ENCODE data around the gene USP31.
"Not testable (repeated sequence)": the region's sequence is repeated elsewhere in the genome, so short reads cannot be mapped to it uniquely, and the experiment has no call there.

Gene USP31

GRCh38 chr16:23110257-23110899 lies 38.9 kb downstream of the USP31 start:
- no peak overlapping the region for H3K27ac ChIP-seq (ENCODE audit: low read length)
- no peak overlapping the region for H3K4me3 ChIP-seq (ENCODE audit: low read length)
- H3K36me3 ChIP-seq (ENCODE audit: control insufficient read depth, low read depth, low read length): peaks cover 9% of the 10 kb centered on the region
- H3K4me1 ChIP-seq (ENCODE audit: control insufficient read depth, low read depth, low read length): peaks cover 4% of the 10 kb centered on the region
- H3K27me3 ChIP-seq (ENCODE audit: control insufficient read depth, insufficient read depth, low read length): no peaks in the 10 kb centered on the region
- H3K9ac ChIP-seq (ENCODE audit: low read length): no peak overlapping the region
- H3K9me3 ChIP-seq (ENCODE audit: control insufficient read depth, low read depth, low read length): no peaks in the 10 kb centered on the region

- no peak overlapping the region for H3K9ac ChIP-seq (ENCODE audit: low read length)
- H3K9me3 ChIP-seq (ENCODE audit: control insufficient read depth, low read depth, low read length): no peaks in the 10 kb centered on the region
- H3K27me3 ChIP-seq (ENCODE audit: control insufficient read depth, insufficient read depth, low read length): no peaks in the 10 kb centered on the region
- H3K36me3 ChIP-seq (ENCODE audit: control insufficient read depth, low read depth, low read length): peaks cover 9% of the 10 kb centered on the region
- no peak overlapping the region for H3K27ac ChIP-seq (ENCODE audit: low read length)
- peaks cover 4% of the 10 kb centered on the region for H3K4me1 ChIP-seq (ENCODE audit: control insufficient read depth, low read depth, low read length)
- H3K4me3 ChIP-seq (ENCODE audit: low read length): no peak overlapping the region
These were observed 41.3 kb downstream of the USP31 start for GRCh38 chr16:23107936-23108335.

- H3K9ac ChIP-seq (ENCODE audit: low read length): no peak overlapping the region
- H3K9me3 ChIP-seq (ENCODE audit: control insufficient read depth, low read depth, low read length): no peaks in the 10 kb centered on the region
- no peaks in the 10 kb centered on the region for H3K27me3 ChIP-seq (ENCODE audit: control insufficient read depth, insufficient read depth, low read length)
- no peak overlapping the region for H3K4me3 ChIP-seq (ENCODE audit: low read length)
- H3K27ac ChIP-seq (ENCODE audit: low read length): no peak overlapping the region
- peaks cover 4% of the 10 kb centered on the region for H3K4me1 ChIP-seq (ENCODE audit: control insufficient read depth, low read depth, low read length)
- H3K36me3 ChIP-seq (ENCODE audit: control insufficient read depth, low read depth, low read length): peaks cover 9% of the 10 kb centered on the region
These were observed 42.1 kb downstream of the USP31 start for GRCh38 chr16:23107117-23107516.

- Histone ChIP-seq H3K27me3 (ENCODE audit: control insufficient read depth, insufficient read depth, low read length) (no peaks in the 10 kb centered on the region), H3K36me3 (ENCODE audit: control insufficient read depth, low read depth, low read length) (peaks cover 11% of the 10 kb centered on the region), H3K4me3 (ENCODE audit: low read length) (no peak overlapping the region), H3K4me1 (ENCODE audit: control insufficient read depth, low read depth, low read length) (no peaks in the 10 kb centered on the region), H3K9me3 (ENCODE audit: control insufficient read depth, low read depth, low read length) (no peaks in the 10 kb centered on the region), H3K9ac (ENCODE audit: low read length) (no peak overlapping the region), H3K27ac (ENCODE audit: low read length) (no peak overlapping the region)
These were observed 43.9 kb downstream of the USP31 start for GRCh38 chr16:23105309-23105708.

- Histone ChIP-seq H3K9ac (ENCODE audit: low read length) (no peak overlapping the region), H3K4me3 (ENCODE audit: low read length) (no peak overlapping the region), H3K27ac (ENCODE audit: low read length) (no peak overlapping the region), H3K27me3 (ENCODE audit: control insufficient read depth, insufficient read depth, low read length) (no peaks in the 10 kb centered on the region), H3K9me3 (ENCODE audit: control insufficient read depth, low read depth, low read length) (no peaks in the 10 kb centered on the region), H3K36me3 (ENCODE audit: control insufficient read depth, low read depth, low read length) (peaks cover 11% of the 10 kb centered on the region), H3K4me1 (ENCODE audit: control insufficient read depth, low read depth, low read length) (no peaks in the 10 kb centered on the region)
These were observed 45.0 kb downstream of the USP31 start for GRCh38 chr16:23104032-23104955.

- Histone ChIP-seq H3K27ac (ENCODE audit: low read length) (no peak overlapping the region), H3K9me3 (ENCODE audit: control insufficient read depth, low read depth, low read length) (no peaks in the 10 kb centered on the region), H3K4me3 (ENCODE audit: low read length) (no peak overlapping the region), H3K27me3 (ENCODE audit: control insufficient read depth, insufficient read depth, low read length) (no peaks in the 10 kb centered on the region), H3K4me1 (ENCODE audit: control insufficient read depth, low read depth, low read length) (no peaks in the 10 kb centered on the region), H3K9ac (ENCODE audit: low read length) (no peak overlapping the region), H3K36me3 (ENCODE audit: control insufficient read depth, low read depth, low read length) (peaks cover 11% of the 10 kb centered on the region)
These were observed 45.6 kb downstream of the USP31 start for GRCh38 chr16:23103603-23104002.

- Histone ChIP-seq H3K27ac (ENCODE audit: low read length) (no peak overlapping the region), H3K4me1 (ENCODE audit: control insufficient read depth, low read depth, low read length) (no peaks in the 10 kb centered on the region), H3K27me3 (ENCODE audit: control insufficient read depth, insufficient read depth, low read length) (no peaks in the 10 kb centered on the region), H3K9ac (ENCODE audit: low read length) (no peak overlapping the region), H3K9me3 (ENCODE audit: control insufficient read depth, low read depth, low read length) (no peaks in the 10 kb centered on the region), H3K4me3 (ENCODE audit: low read length) (no peak overlapping the region), H3K36me3 (ENCODE audit: control insufficient read depth, low read depth, low read length) (peaks cover 8% of the 10 kb centered on the region)
These were observed 48.2 kb downstream of the USP31 start for GRCh38 chr16:23101012-23101550.

- not testable (repeated sequence) for H3K36me3 ChIP-seq (ENCODE audit: control insufficient read depth, low read depth, low read length)
These were observed 52.8 kb downstream of the USP31 start for GRCh38 chr16:23096450-23096849.

GRCh38 chr16:23094136-23094535 lies 55.1 kb downstream of the USP31 start:
- not testable (repeated sequence) for H3K4me3 ChIP-seq (ENCODE audit: low read length); H3K9me3 ChIP-seq (ENCODE audit: control insufficient read depth, low read depth, low read length); H3K4me1 ChIP-seq (ENCODE audit: control insufficient read depth, low read depth, low read length); H3K9ac ChIP-seq (ENCODE audit: low read length); H3K27me3 ChIP-seq (ENCODE audit: control insufficient read depth, insufficient read depth, low read length); H3K27ac ChIP-seq (ENCODE audit: low read length)
- H3K36me3 ChIP-seq (ENCODE audit: control insufficient read depth, low read depth, low read length): peaks cover 12% of the 10 kb centered on the region

More at GRCh38 chr16:23096450-23096849, 52.8 kb downstream of the USP31 start:
- H3K4me3 ChIP-seq (ENCODE audit: low read length); H3K27ac ChIP-seq (ENCODE audit: low read length); H3K27me3 ChIP-seq (ENCODE audit: control insufficient read depth, insufficient read depth, low read length); H3K9ac ChIP-seq (ENCODE audit: low read length); H3K4me1 ChIP-seq (ENCODE audit: control insufficient read depth, low read depth, low read length); H3K9me3 ChIP-seq (ENCODE audit: control insufficient read depth, low read depth, low read length): not testable (repeated sequence)

- Histone ChIP-seq H3K4me1 (ENCODE audit: control insufficient read depth, low read depth, low read length) (peaks cover 2% of the 10 kb centered on the region), H3K9ac (ENCODE audit: low read length) (no peak overlapping the region), H3K27me3 (ENCODE audit: control insufficient read depth, insufficient read depth, low read length) (no peaks in the 10 kb centered on the region), H3K4me3 (ENCODE audit: low read length) (no peak overlapping the region), H3K27ac (ENCODE audit: low read length) (no peak overlapping the region), H3K9me3 (ENCODE audit: control insufficient read depth, low read depth, low read length) (no peaks in the 10 kb centered on the region), H3K36me3 (ENCODE audit: control insufficient read depth, low read depth, low read length) (peaks cover 13% of the 10 kb centered on the region)
These were observed 56.5 kb downstream of the USP31 start for GRCh38 chr16:23092801-23093117.

- no peak overlapping the region for H3K4me3 ChIP-seq (ENCODE audit: low read length)
- peaks cover 2% of the 10 kb centered on the region for H3K4me1 ChIP-seq (ENCODE audit: control insufficient read depth, low read depth, low read length)
- H3K27ac ChIP-seq (ENCODE audit: low read length): no peak overlapping the region
- no peaks in the 10 kb centered on the region for H3K9me3 ChIP-seq (ENCODE audit: control insufficient read depth, low read depth, low read length)
- H3K27me3 ChIP-seq (ENCODE audit: control insufficient read depth, insufficient read depth, low read length): no peaks in the 10 kb centered on the region
- no peak overlapping the region for H3K9ac ChIP-seq (ENCODE audit: low read length)
- peaks cover 13% of the 10 kb centered on the region for H3K36me3 ChIP-seq (ENCODE audit: control insufficient read depth, low read depth, low read length)
These were observed 57.0 kb downstream of the USP31 start for GRCh38 chr16:23092072-23092800.
